NT2/D1 (cell line): ENCODE measurements around the gene POGLUT2.
A peak's percentile ranks its signal among the peaks of the same experiment; 100 is the strongest.

Experiments used
- DNase-seq: peaks from one replicate; pipeline ENCODE4 v3.0.0-alpha.2; 2011; ENCODE audit warnings: low read depth, low spot score
- H3K27me3 ChIP-seq: 2 replicates; pipeline ENCODE4 v1.6.0; 2011; ENCODE audit warnings: mild to moderate bottlenecking; ENCODE audit not compliant: insufficient read length, insufficient read depth
- H3K36me3 ChIP-seq: 2 replicates; pipeline ENCODE4 v1.6.1; 2011; ENCODE audit warnings: mild to moderate bottlenecking, low read length, mixed read lengths; ENCODE audit not compliant: insufficient read depth, insufficient read length
- H3K4me1 ChIP-seq: 2 replicates; pipeline ENCODE4 v1.5.1; 2011; ENCODE audit not compliant: insufficient read depth, insufficient read length
- H3K4me3 ChIP-seq: 2 replicates; pipeline ENCODE4 v1.5.1; 2011; ENCODE audit warnings: low read depth; ENCODE audit not compliant: insufficient read length
- H3K9ac ChIP-seq: 2 replicates; pipeline ENCODE4 v1.6.0; 2011; ENCODE audit warnings: low read depth; ENCODE audit not compliant: insufficient read length
- H3K9me3 ChIP-seq: 2 replicates; pipeline ENCODE4 v1.5.1; 2011; ENCODE audit warnings: mild to moderate bottlenecking, low read length; ENCODE audit not compliant: insufficient read depth
- SUZ12 ChIP-seq: IDR thresholded peaks from 2 replicates; pipeline ENCODE4 v1.6.1; 2011; ENCODE audit not compliant: insufficient read length, insufficient read depth; ENCODE audit errors: extremely low read depth
- YY1 ChIP-seq: IDR thresholded peaks from 2 replicates; pipeline ENCODE4 v1.6.1; 2011; ENCODE audit not compliant: insufficient read length, insufficient read depth
- ZNF274 ChIP-seq: IDR thresholded peaks from 2 replicates; pipeline ENCODE4 v1.6.1; 2011; ENCODE audit warnings: mild to moderate bottlenecking, low read depth, low read length

Gene POGLUT2

GRCh38 chr13:102773441-102774213, 25.1 kb downstream of the POGLUT2 start, which contains the start of gene TEX30:
TSS of gene TEX30 (minus strand) at chr13:102773786. CDS start at chr13:102770026, 3,760 bp downstream.
- DNase-seq: peak; percentile 49
- Histone ChIP-seq H3K27me3 (peaks cover 4% of the 10 kb centered on the region), H3K9ac (peak within 1 kb of the TSS; percentile 85), H3K36me3 (peaks cover 12% of the 10 kb centered on the region), H3K9me3 (peaks cover 5% of the 10 kb centered on the region; the same call in 1 of the 2 replicates), H3K4me1 (peaks cover 2% of the 10 kb centered on the region), H3K4me3 (peak within 1 kb of the TSS; percentile 78)
- no peak for TF ChIP-seq SUZ12
- TF ChIP-seq YY1: no peak
- TF ChIP-seq ZNF274: no peak

GRCh38 chr13:102772042-102772425, 26.7 kb downstream of the POGLUT2 start:
- DNase-seq: no peak
- TF ChIP-seq ZNF274 (no peak), YY1 (no peak), SUZ12 (no peak)
- no peak overlapping the region for H3K4me3 ChIP-seq
- H3K4me1 ChIP-seq: peaks cover 2% of the 10 kb centered on the region
- H3K9me3 ChIP-seq: peaks cover 5% of the 10 kb centered on the region; the same call in 1 of the 2 replicates
- H3K27me3 ChIP-seq: peaks cover 4% of the 10 kb centered on the region
- peaks cover 17% of the 10 kb centered on the region for H3K36me3 ChIP-seq
- no peak overlapping the region for H3K9ac ChIP-seq

- Histone ChIP-seq H3K27me3 (peaks cover 4% of the 10 kb centered on the region), H3K36me3 (peaks cover 21% of the 10 kb centered on the region), H3K9me3 (peaks cover 5% of the 10 kb centered on the region; the same call in 1 of the 2 replicates), H3K9ac (no peak overlapping the region), H3K4me1 (peaks cover 2% of the 10 kb centered on the region), H3K4me3 (no peak overlapping the region)
- no peak for DNase-seq
- TF ChIP-seq YY1 (no peak), SUZ12 (no peak), ZNF274 (no peak)
Measured at GRCh38 chr13:102771298-102772041, 27.3 kb downstream of the POGLUT2 start.

- TF ChIP-seq YY1 (no peak), ZNF274 (no peak), SUZ12 (no peak)
- Histone ChIP-seq H3K4me3 (no peak overlapping the region), H3K27me3 (peaks cover 4% of the 10 kb centered on the region)
Measured at GRCh38 chr13:102770435-102770834, 28.3 kb downstream of the POGLUT2 start.

GRCh38 chr13:102769679-102770078, 29.1 kb downstream of the POGLUT2 start:
- no peak overlapping the region for H3K9ac ChIP-seq
- no peak for DNase-seq
- peaks cover 33% of the 10 kb centered on the region for H3K36me3 ChIP-seq
- H3K4me3 ChIP-seq: no peak overlapping the region
- peaks cover 4% of the 10 kb centered on the region for H3K27me3 ChIP-seq
- peaks cover 2% of the 10 kb centered on the region for H3K4me1 ChIP-seq
- no peak for TF ChIP-seq YY1
- TF ChIP-seq ZNF274: no peak
- no peak for TF ChIP-seq SUZ12
- H3K9me3 ChIP-seq: peaks cover 5% of the 10 kb centered on the region; the same call in 1 of the 2 replicates

More at GRCh38 chr13:102770435-102770834, 28.3 kb downstream of the POGLUT2 start:
- Histone ChIP-seq H3K9me3 (peaks cover 5% of the 10 kb centered on the region; the same call in 1 of the 2 replicates), H3K4me1 (peaks cover 2% of the 10 kb centered on the region), H3K9ac (no peak overlapping the region), H3K36me3 (peaks cover 29% of the 10 kb centered on the region)
- DNase-seq: no peak

GRCh38 chr13:102768909-102769308, 29.9 kb downstream of the POGLUT2 start:
- H3K4me3 ChIP-seq: no peak overlapping the region
- TF ChIP-seq SUZ12 (no peak), YY1 (no peak), ZNF274 (no peak)
- peaks cover under 1% of the 10 kb centered on the region; the same call in 1 of the 2 replicates for H3K9me3 ChIP-seq
- H3K9ac ChIP-seq: no peak overlapping the region
- no peak for DNase-seq
- H3K36me3 ChIP-seq: peaks cover 33% of the 10 kb centered on the region
- H3K4me1 ChIP-seq: peaks cover under 1% of the 10 kb centered on the region
- H3K27me3 ChIP-seq: peaks cover 4% of the 10 kb centered on the region

GRCh38 chr13:102763741-102764140, 35.0 kb downstream of the POGLUT2 start:
- H3K27me3 ChIP-seq: no peaks in the 10 kb centered on the region
- H3K4me1 ChIP-seq: no peaks in the 10 kb centered on the region
- H3K4me3 ChIP-seq: no peak overlapping the region
- no peaks in the 10 kb centered on the region for H3K9me3 ChIP-seq
- no peak for DNase-seq
- peaks cover 21% of the 10 kb centered on the region for H3K36me3 ChIP-seq
- no peak for TF ChIP-seq SUZ12
- TF ChIP-seq YY1: no peak
- no peak for TF ChIP-seq ZNF274
- H3K9ac ChIP-seq: no peak overlapping the region
